Measurements from ENCODE around the gene ADPGK. TPM values are rescaled to one million over a fixed set of nuclear protein-coding genes. Genes with fewer than 3 reads are reported as not detected.
"Not testable (repeated sequence)": the region's sequence is repeated elsewhere in the genome, so short reads cannot be mapped to it uniquely, and the experiment has no call there.

The ADPGK gene
- total RNA-seq, 1 donor: 43.9 TPM

GRCh38 chr15:72727154-72727553 is 56.4 kb downstream of the ADPGK start:
- no peak for TF ChIP-seq CTCF (IDR thresholded peaks at IDR 0.05; ENCODE audit: insufficient read depth, low read length)
- no peak overlapping the region for H3K4me3 ChIP-seq (ENCODE audit: low read depth, low read length)
- no peak for DNase-seq (ENCODE audit: low read depth)

- DNase-seq (ENCODE audit: low read depth); H3K4me3 ChIP-seq (ENCODE audit: low read depth, low read length): not testable (repeated sequence)
Measured at GRCh38 chr15:72725851-72726250, 57.7 kb downstream of the ADPGK start.

GRCh38 chr15:72725446-72725845 is 58.1 kb downstream of the ADPGK start:
- TF ChIP-seq CTCF (IDR thresholded peaks at IDR 0.05; ENCODE audit: insufficient read depth, low read length): no peak
- no peak for DNase-seq (ENCODE audit: low read depth)
- H3K4me3 ChIP-seq (ENCODE audit: low read depth, low read length): no peak overlapping the region

GRCh38 chr15:72724028-72724427 is 59.5 kb downstream of the ADPGK start:
- peak; percentile 5 for DNase-seq (ENCODE audit: low read depth)
- H3K4me3 ChIP-seq (ENCODE audit: low read depth, low read length): no peak overlapping the region
- no peak for TF ChIP-seq CTCF (IDR thresholded peaks at IDR 0.05; ENCODE audit: insufficient read depth, low read length)

GRCh38 chr15:72722071-72722696 is 61.4 kb downstream of the ADPGK start:
- peak; percentile 72 for TF ChIP-seq CTCF (IDR thresholded peaks at IDR 0.05; ENCODE audit: insufficient read depth, low read length)
- peak; percentile 87 for DNase-seq (ENCODE audit: low read depth)
- H3K4me3 ChIP-seq (ENCODE audit: low read depth, low read length): no peak overlapping the region

GRCh38 chr15:72708551-72709303 is 74.8 kb downstream of the ADPGK start:
- DNase-seq (ENCODE audit: low read depth); H3K4me3 ChIP-seq (ENCODE audit: low read depth, low read length): not testable (repeated sequence)

- no peak for DNase-seq (ENCODE audit: low read depth)
- TF ChIP-seq CTCF (IDR thresholded peaks at IDR 0.05; ENCODE audit: insufficient read depth, low read length): no peak
- H3K4me3 ChIP-seq (ENCODE audit: low read depth, low read length): no peak overlapping the region
Measured at GRCh38 chr15:72706266-72706665, 77.3 kb downstream of the ADPGK start.

Other genes starting within 250 kb of the ADPGK start
- gene GOLGA6B, start 129.1 kb downstream of the ADPGK start, total RNA-seq (ENCODE audit: low replicate concordance): not detected in 2 replicates
- gene HIGD2B, start 97.6 kb downstream of the ADPGK start, total RNA-seq (ENCODE audit: low replicate concordance): not detected in 2 replicates
- 21.2 and 24.9 TPM in 2 replicates for gene BBS4, start 97.6 kb downstream of the ADPGK start, total RNA-seq (ENCODE audit: low replicate concordance)

Measured in fibroblast of the aortic adventitia (primary cell).